GM12864 (cell line): ENCODE results near the gene SOBP.

ENCODE experiments used
- DNase-seq: peaks from one replicate; pipeline ENCODE4 v3.0.0-alpha.2; 2011; ENCODE audit warnings: low read depth
- H3K4me3 ChIP-seq: 2 replicates; pipeline ENCODE4 v1.5.1; 2011; ENCODE audit warnings: mild to moderate bottlenecking, low read depth, low read length, control low read depth
- CTCF ChIP-seq: IDR thresholded peaks from 2 replicates; pipeline ENCODE4 v1.5.1; 2011; ENCODE audit warnings: low read depth, mild to moderate bottlenecking, moderate library complexity, low read length, control low read depth, inconsistent platforms; ENCODE audit errors: missing control alignments

The SOBP gene

GRCh38 chr6:107628878-107629277 is 139.0 kb downstream of the SOBP start:
- DNase-seq = no peak
- TF ChIP-seq CTCF = no peak
- H3K4me3 ChIP-seq = no peak overlapping the region

DNA sequence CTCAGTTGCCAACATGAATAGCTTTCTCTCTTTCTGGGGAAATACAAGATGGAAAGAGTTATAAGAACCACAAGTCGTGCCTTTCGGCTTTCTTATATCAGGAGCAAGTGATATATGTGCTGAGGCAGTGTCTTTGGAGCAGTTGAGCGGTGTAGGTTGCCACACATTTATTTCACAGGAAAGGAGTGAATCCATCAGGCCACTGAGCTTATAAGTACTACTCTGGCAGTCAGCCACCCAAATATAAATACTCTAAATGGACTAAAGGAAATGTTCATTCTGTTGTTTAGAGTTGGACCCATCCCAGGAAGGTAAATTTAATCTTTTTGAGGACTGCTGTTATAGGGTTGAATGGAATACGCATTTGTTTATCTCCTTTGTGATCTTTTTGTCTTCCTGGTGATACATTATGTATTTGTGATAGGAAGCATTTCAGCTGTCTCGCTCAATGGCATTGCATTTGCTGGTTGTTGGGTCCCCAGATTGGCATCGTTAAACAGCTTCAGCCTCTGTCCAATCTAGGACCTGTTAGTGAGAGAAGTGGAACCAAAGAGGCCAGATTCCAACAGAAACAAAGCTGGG is 139.7 kb downstream of the SOBP start:
- H3K4me3 ChIP-seq = no peak overlapping the region
- no peak for TF ChIP-seq CTCF
- no peak for DNase-seq

- no peak for TF ChIP-seq CTCF
- no peak for DNase-seq
- no peak overlapping the region for H3K4me3 ChIP-seq
Observed at GRCh38 chr6:107630348-107630977, 140.5 kb downstream of the SOBP start.

DNA sequence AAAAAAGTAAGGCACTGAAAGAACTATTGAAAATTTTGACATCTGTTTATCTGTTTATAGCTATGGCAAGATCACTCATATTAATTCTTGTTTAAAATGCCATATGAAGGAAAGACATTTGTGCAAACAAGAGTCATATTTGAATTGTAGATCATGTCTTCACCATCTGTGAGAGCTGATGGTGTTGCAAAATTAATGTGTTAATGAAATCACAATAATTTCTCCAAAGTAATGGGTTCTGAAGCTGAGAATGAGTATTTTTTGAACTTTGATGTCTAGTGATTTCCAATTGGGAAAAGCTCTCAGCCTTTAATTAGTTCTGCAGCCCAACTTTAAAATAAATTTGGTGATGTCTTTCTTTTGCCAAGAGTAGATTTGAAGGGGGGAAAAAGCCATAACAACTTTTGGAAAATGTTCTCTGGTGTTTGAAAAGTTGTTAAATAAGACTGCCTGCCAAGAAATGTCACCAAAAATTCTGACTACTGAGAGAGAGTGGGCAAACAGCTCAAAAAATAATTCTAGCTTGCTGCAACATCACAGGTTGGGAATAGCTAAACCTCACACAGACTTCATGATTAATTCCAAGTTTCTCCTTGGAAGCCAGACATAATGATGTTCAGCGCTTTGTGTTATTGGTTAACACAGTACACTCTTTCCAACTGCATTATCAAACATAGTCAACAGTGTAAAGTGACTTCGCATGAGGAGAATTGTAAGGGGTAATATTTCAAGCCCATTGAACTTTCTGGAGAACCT is 142.6 kb downstream of the SOBP start:
- no peak for DNase-seq
- no peak overlapping the region for H3K4me3 ChIP-seq
- no peak for TF ChIP-seq CTCF

GRCh38 chr6:107633680-107634323 is 143.9 kb downstream of the SOBP start:
- DNase-seq = no peak
- no peak for TF ChIP-seq CTCF

DNA sequence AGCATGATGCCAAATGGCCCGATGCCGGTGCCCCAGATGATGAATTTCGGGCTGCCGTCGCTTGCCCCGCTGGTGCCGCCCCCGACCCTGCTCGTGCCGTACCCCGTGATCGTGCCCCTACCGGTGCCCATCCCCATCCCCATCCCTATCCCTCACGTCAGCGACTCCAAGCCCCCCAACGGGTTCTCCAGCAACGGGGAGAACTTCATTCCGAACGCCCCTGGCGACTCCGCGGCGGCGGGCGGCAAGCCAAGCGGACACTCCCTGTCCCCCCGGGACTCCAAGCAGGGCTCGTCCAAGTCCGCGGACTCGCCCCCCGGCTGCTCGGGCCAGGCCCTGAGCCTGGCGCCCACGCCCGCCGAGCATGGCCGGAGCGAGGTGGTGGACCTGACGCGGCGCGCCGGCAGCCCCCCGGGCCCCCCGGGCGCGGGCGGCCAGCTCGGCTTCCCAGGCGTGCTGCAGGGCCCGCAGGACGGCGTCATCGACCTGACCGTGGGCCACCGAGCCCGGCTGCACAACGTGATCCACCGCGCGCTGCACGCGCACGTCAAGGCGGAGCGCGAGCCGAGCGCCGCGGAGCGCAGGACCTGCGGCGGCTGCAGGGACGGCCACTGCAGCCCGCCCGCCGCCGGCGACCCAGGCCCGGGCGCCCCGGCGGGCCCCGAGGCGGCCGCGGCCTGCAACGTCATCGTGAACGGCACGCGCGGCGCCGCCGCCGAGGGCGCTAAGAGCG is 144.6 kb downstream of the SOBP start:
- no peak for TF ChIP-seq CTCF
- no peak overlapping the region for H3K4me3 ChIP-seq
- DNase-seq = no peak

More at GRCh38 chr6:107633680-107634323, 143.9 kb downstream of the SOBP start:
- H3K4me3 ChIP-seq = no peak overlapping the region
